ENCODE data around the gene ADAMTS18.

GRCh38 chr16:77290451-77291115 lies 144.3 kb downstream of the ADAMTS18 start:
- TF ChIP-seq CTCF (IDR thresholded peaks at IDR 0.05): no peak
- no peak for TF ChIP-seq POLR2A (IDR thresholded peaks at IDR 0.05)
